ENCODE results near the gene EXTL1.

- TF ChIP-seq, protein P1, sequence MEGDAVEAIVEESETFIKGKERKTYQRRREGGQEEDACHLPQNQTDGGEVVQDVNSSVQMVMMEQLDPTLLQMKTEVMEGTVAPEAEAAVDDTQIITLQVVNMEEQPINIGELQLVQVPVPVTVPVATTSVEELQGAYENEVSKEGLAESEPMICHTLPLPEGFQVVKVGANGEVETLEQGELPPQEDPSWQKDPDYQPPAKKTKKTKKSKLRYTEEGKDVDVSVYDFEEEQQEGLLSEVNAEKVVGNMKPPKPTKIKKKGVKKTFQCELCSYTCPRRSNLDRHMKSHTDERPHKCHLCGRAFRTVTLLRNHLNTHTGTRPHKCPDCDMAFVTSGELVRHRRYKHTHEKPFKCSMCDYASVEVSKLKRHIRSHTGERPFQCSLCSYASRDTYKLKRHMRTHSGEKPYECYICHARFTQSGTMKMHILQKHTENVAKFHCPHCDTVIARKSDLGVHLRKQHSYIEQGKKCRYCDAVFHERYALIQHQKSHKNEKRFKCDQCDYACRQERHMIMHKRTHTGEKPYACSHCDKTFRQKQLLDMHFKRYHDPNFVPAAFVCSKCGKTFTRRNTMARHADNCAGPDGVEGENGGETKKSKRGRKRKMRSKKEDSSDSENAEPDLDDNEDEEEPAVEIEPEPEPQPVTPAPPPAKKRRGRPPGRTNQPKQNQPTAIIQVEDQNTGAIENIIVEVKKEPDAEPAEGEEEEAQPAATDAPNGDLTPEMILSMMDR (IDR thresholded peaks at IDR 0.05), result no peak
- TF ChIP-seq POLR2A (IDR thresholded peaks at IDR 0.05; ENCODE audit: low read depth) (no peak), EP300 (IDR thresholded peaks at IDR 0.05) (no peak)
Observed at GRCh38 chr1:26027716-26028489, 6.3 kb downstream of the EXTL1 start.

All from esophagus muscularis mucosa (tissue), 4 donors.